Suprapubic skin (tissue), 4 donors: Measurements from ENCODE around the gene TBC1D14. TPM values are rescaled to one million over a fixed set of nuclear protein-coding genes. Genes with fewer than 3 reads are reported as not detected.

Source experiments
- DNase-seq, 2 donors: peaks; one replicate each; pipeline ENCODE4 v3.0.0-alpha.2; 2019; ENCODE audit warnings: low spot score in 2 of 2
- H3K27ac ChIP-seq: fragments of 200-600 bp; sonication (generic); one replicate; pipeline ENCODE4 v1.5.1; 2019
- H3K27me3 ChIP-seq: fragments of 200-600 bp; sonication (generic); one replicate; pipeline ENCODE4 v1.5.1; 2019
- H3K36me3 ChIP-seq: fragments of 200-600 bp; sonication (generic); one replicate; pipeline ENCODE4 v1.5.1; 2019
- H3K4me1 ChIP-seq: fragments of 200-600 bp; sonication (generic); one replicate; pipeline ENCODE4 v1.5.1; 2019
- H3K4me3 ChIP-seq: fragments of 200-600 bp; sonication (generic); one replicate; pipeline ENCODE4 v1.5.1; 2019; ENCODE audit warnings: mild to moderate bottlenecking
- H3K9me3 ChIP-seq: fragments of 200-600 bp; sonication (generic); one replicate; pipeline ENCODE4 v1.5.1; 2019
- EP300 ChIP-seq: sonication (generic); formaldehyde crosslinking; IDR thresholded peaks from one replicate; pipeline ENCODE4 v1.6.1; 2017; ENCODE audit warnings: antibody characterized with exemption
- POLR2A ChIP-seq, 2 donors: fragments of 450-650 bp; IDR thresholded peaks; one replicate each; pipeline ENCODE4 v1.6.1; 2017; ENCODE audit warnings: antibody characterized with exemption in 2 of 2, mild to moderate bottlenecking in 2 of 2, moderate library complexity in 2 of 2
- POLR2AphosphoS5 ChIP-seq, 3 donors: sonication (generic); formaldehyde crosslinking; IDR thresholded peaks; one replicate each; pipeline ENCODE4 v1.6.1; 2017; ENCODE audit warnings: antibody characterized with exemption in 3 of 3
- WGBS: methylation state at CpG from one replicate; pipeline ENCODE4 v1.1.5; 2018; 5-methylcytosine and 5-hydroxymethylcytosine counted together
- total RNA-seq, 4 donors: library from RNA; depleted of rRNA; stranded (reverse); fragments of >200 nt; gene quantifications; one replicate each; pipeline ENCODE4 v1.1.0, GENCODE V29; 2016
- TF ChIP-seq, protein P1 (sequence below), 2 donors: fragments of 200-600 bp in 1 of 2; fragments of 450-650 bp in 1 of 2; sonication (generic) in 1 of 2; IDR thresholded peaks; one replicate each; pipeline ENCODE4 v1.5.1; 2016 to 2019; ENCODE audit warnings: antibody characterized with exemption in 2 of 2, mild to moderate bottlenecking in 1 of 2, moderate library complexity in 1 of 2

Gene TBC1D14
- total RNA-seq, 4 donors from 2014 or later = 55.0 to 111 (median 97.9) TPM

DNA sequence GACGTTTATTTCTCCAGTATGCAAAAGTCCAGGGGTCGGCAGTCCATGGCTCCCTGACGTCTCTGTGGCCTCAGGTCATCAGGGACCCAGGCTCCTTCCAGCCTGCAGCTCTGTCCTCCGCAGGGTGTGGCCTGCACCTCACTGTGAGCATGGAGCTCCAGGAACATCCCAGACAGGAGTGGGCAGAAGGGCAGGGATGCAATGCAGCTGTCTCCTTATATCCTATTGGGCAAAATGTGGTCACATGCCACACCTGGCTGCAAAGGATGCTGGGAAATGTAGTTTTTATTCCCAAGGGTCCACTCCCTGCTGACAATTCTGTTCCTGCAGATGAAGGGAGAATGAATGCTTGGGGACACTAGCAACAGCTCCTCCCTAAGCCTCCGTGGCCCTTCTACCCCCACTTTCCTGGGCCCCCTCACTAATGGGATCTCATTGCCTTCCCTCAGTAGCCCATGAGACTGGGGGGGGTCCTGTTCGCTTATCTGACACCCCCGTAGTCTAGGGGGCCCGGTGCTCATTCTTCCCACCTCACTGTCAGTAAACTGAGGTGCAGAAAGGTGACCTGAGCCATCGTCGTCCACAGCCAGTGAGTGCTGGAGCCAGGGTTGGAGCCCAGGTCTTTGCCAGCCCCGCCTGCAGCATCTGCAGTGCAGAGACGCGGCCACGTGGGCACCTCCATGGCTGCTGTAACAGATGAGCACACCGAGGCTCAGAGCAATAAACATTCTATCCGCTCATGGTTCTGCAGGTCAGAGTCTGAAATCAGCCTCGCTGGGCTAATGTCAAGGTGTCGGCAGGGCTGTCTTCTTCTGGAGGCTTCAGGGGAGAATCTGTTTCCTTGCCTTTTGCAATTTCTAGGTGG, 164.1 kb downstream of the TBC1D14 start:
- no peak for TF ChIP-seq POLR2AphosphoS5 (IDR thresholded peaks at IDR 0.05)
- TF ChIP-seq EP300 = no peak
- TF ChIP-seq POLR2A (IDR thresholded peaks at IDR 0.05) = no peak
- TF ChIP-seq, protein P1, sequence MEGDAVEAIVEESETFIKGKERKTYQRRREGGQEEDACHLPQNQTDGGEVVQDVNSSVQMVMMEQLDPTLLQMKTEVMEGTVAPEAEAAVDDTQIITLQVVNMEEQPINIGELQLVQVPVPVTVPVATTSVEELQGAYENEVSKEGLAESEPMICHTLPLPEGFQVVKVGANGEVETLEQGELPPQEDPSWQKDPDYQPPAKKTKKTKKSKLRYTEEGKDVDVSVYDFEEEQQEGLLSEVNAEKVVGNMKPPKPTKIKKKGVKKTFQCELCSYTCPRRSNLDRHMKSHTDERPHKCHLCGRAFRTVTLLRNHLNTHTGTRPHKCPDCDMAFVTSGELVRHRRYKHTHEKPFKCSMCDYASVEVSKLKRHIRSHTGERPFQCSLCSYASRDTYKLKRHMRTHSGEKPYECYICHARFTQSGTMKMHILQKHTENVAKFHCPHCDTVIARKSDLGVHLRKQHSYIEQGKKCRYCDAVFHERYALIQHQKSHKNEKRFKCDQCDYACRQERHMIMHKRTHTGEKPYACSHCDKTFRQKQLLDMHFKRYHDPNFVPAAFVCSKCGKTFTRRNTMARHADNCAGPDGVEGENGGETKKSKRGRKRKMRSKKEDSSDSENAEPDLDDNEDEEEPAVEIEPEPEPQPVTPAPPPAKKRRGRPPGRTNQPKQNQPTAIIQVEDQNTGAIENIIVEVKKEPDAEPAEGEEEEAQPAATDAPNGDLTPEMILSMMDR (IDR thresholded peaks at IDR 0.05) = no peak
- Histone ChIP-seq H3K27ac (no peak overlapping the region), H3K9me3 (no peaks in the 10 kb centered on the region), H3K36me3 (no peaks in the 10 kb centered on the region), H3K4me1 (peaks cover 13% of the 10 kb centered on the region), H3K4me3 (no peak overlapping the region), H3K27me3 (no peaks in the 10 kb centered on the region)
- DNase-seq = no peak
- 70% methylated on average over 18 of the region's 18 CpGs for WGBS

DNA sequence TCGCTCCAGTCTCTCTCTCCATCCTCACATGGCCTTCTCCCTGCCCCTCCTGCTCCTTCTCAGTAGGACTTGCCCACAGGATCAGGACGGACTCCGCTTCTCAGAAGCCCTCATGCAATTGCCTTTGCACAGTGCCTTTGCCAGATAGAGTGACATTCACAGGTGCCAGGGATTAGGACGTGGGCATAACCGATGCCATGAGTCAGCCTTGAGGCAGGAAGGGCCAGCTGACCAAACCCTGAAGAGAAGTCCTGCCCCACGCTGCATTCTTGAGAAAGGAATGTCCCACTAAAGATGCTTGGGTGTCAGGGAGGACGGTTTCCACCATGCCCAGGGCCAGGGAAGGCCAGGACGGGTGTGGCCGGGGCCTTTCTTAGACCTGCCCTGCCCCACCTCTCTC, 164.8 kb downstream of the TBC1D14 start:
- no peak for TF ChIP-seq POLR2AphosphoS5 (IDR thresholded peaks at IDR 0.05)
- no peak for TF ChIP-seq EP300
- TF ChIP-seq, protein P1 (IDR thresholded peaks at IDR 0.05) = no peak
- no peak for TF ChIP-seq POLR2A (IDR thresholded peaks at IDR 0.05)
- 79% methylated on average over 9 of the region's 9 CpGs for WGBS
- H3K9me3 ChIP-seq = no peaks in the 10 kb centered on the region
- H3K4me1 ChIP-seq = peaks cover 6% of the 10 kb centered on the region
- no peak for DNase-seq
- H3K27me3 ChIP-seq = no peaks in the 10 kb centered on the region
- H3K36me3 ChIP-seq = no peaks in the 10 kb centered on the region
- H3K4me3 ChIP-seq = no peak overlapping the region
- no peak overlapping the region for H3K27ac ChIP-seq

DNA sequence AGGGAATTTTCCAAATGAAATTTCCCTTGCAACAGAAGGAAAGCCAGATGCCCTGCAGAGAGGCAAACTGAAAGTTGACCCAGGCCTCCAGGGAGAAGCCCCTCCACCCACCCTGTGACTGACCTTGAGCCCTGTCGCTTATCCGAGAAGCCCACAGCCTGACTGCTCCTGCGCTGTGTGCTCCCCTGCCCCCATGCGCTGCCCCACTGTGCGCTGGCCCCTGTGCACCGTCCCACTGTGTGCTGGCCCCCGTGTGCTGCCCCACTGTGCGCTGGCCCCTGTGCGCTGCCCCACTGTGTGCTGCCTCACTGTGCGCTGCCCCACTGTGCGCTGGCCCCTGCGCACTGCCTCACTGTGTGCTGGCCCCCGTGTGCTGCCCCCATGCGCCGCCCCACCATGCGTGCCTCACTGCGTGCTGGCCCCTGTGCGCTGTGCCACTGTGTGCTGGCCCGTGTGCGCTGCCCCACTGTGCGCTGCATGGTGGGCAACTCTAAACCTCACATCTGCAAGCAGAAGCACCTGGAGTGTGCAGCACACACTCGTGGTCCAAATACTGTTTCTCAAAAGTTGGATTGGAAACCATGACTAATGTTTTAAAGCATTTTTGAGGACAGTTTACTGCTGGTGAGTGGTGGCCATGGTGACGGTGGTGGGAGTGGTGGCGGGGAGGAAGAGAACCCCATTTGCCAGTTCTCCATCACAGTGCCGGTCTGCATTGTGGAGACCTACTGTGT, 166.5 kb downstream of the TBC1D14 start:
- no peak for DNase-seq
- H3K27me3 ChIP-seq = no peaks in the 10 kb centered on the region
- no peaks in the 10 kb centered on the region for H3K36me3 ChIP-seq
- TF ChIP-seq, protein P1 (IDR thresholded peaks at IDR 0.05) = no peak
- no peak for TF ChIP-seq POLR2AphosphoS5 (IDR thresholded peaks at IDR 0.05)
- no peak for TF ChIP-seq POLR2A (IDR thresholded peaks at IDR 0.05)
- TF ChIP-seq EP300 = no peak
- WGBS = 78% methylated on average over 10 of the region's 25 CpGs
- no peak overlapping the region for H3K27ac ChIP-seq
- no peaks in the 10 kb centered on the region for H3K9me3 ChIP-seq
- H3K4me3 ChIP-seq = no peak overlapping the region
- H3K4me1 ChIP-seq = no peaks in the 10 kb centered on the region

DNA sequence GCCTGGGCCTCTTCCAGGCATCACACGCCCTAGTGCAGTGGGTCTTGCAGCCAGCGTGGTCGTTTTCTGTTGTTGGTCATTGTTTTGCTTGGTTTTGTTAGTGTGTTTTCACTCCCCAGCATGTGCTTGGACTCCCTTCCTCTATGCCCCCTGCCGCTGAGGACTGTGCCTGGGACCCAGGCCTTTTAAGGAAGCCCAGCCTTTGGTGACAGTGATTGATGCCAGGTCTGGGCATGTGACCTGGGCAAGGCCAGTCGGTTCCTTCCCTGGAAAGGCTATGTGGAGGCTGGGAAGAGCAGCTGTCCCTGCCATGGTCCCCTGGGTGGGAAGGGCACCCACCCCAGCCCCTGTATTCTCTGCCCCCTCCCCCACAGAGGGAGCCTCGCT, 167.1 kb downstream of the TBC1D14 start:
- Histone ChIP-seq H3K36me3 (no peaks in the 10 kb centered on the region), H3K4me1 (no peaks in the 10 kb centered on the region), H3K4me3 (no peak overlapping the region), H3K27me3 (no peaks in the 10 kb centered on the region), H3K27ac (no peak overlapping the region), H3K9me3 (no peaks in the 10 kb centered on the region)
- no peak for DNase-seq
- no peak for TF ChIP-seq POLR2AphosphoS5 (IDR thresholded peaks at IDR 0.05)
- TF ChIP-seq, protein P1 (IDR thresholded peaks at IDR 0.05) = no peak
- no peak for TF ChIP-seq POLR2A (IDR thresholded peaks at IDR 0.05)
- no peak for TF ChIP-seq EP300
- WGBS = 63% methylated on average over 5 of the region's 6 CpGs

DNA sequence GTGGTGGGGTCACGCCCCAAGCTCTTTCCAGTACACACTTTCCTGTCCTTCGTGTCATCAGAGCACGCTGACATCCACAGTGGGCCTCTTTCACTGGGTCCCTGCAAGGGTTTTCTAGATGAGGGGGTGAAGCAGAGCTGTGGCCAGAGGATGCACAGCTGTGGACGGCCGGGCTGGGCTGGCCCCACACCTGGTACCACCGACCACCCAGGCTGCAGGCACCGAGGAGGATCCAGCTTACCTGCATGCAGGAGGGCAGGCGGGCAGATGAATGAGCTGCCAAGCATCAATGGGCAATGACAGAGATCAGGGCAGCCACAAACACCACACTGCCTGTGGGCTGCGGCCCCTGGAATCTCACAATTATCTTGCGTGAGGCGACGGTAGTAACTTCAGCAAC, 167.7 kb downstream of the TBC1D14 start:
- H3K36me3 ChIP-seq = no peaks in the 10 kb centered on the region
- H3K4me1 ChIP-seq = peaks cover 5% of the 10 kb centered on the region
- no peak overlapping the region for H3K27ac ChIP-seq
- H3K9me3 ChIP-seq = no peaks in the 10 kb centered on the region
- no peak overlapping the region for H3K4me3 ChIP-seq
- WGBS = 98% methylated on average over 7 of the region's 12 CpGs
- no peaks in the 10 kb centered on the region for H3K27me3 ChIP-seq
- TF ChIP-seq EP300 (no peak), POLR2A (IDR thresholded peaks at IDR 0.05) (no peak)
- TF ChIP-seq, protein P1 (IDR thresholded peaks at IDR 0.05) = no peak
- no peak for DNase-seq
